Measurements from ENCODE around the gene WDR13. TPM values are rescaled to one million over a fixed set of nuclear protein-coding genes. Genes with fewer than 3 reads are reported as not detected.
A peak's percentile ranks its signal among the peaks of the same experiment; 100 is the strongest.

The WDR13 gene
- polyA plus RNA-seq, 4 donors = 105 to 326 (median 213) TPM

DNA sequence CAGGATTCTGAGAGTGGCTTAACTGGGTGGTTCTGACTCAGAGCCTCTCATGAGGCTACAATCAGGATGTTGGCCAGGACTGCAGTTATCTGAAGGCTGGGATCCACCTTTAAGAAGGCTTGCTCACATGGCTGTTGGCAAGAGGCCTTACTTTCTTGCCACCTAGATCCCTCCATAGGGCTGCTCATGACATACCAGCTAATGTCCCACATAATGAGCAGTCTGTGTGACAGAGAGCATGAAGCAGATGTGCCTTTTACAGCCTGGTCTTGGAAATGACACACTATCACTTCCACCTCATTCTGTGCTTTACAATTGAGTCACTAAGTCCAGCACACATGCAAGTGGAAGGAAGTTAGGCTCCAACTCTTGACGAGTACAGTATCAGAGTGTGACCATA lies 27.3 kb upstream of the WDR13 start:
- no peaks in the 10 kb centered on the region for H3K27me3 ChIP-seq (ENCODE audit: control insufficient read depth in 3 of 3, insufficient read depth in 3 of 3, low read length in 3 of 3)
- no peaks in the 10 kb centered on the region for H3K9me3 ChIP-seq (ENCODE audit: control insufficient read depth in 2 of 2, insufficient read depth in 1 of 2, low read depth in 1 of 2, low read length in 1 of 2)
- 25 to 74% (median 50%) methylated on average over 1 of the region's 1 CpG for WGBS, 3 donors
- DNase-seq (no peak), FAIRE-seq (no peak)
- H3K36me3 ChIP-seq (ENCODE audit: control insufficient read depth in 3 of 3, insufficient read depth in 2 of 3, low read depth in 1 of 3, low read length in 3 of 3) = peaks cover 0 to under 1% (median 0%) of the 10 kb centered on the region in 3 donors
- no peak overlapping the region for H3K4me3 ChIP-seq (ENCODE audit: low read depth in 1 of 3, low read length in 3 of 3)
- no peaks in the 10 kb centered on the region for H3K4me1 ChIP-seq (ENCODE audit: control insufficient read depth in 3 of 3, insufficient read depth in 2 of 3, low read depth in 1 of 3, low read length in 2 of 3)
- H3K27ac ChIP-seq (ENCODE audit: low read depth in 1 of 3, low read length in 2 of 3) = peak overlapping the region in 1 of 3 donors; percentile 38

DNA sequence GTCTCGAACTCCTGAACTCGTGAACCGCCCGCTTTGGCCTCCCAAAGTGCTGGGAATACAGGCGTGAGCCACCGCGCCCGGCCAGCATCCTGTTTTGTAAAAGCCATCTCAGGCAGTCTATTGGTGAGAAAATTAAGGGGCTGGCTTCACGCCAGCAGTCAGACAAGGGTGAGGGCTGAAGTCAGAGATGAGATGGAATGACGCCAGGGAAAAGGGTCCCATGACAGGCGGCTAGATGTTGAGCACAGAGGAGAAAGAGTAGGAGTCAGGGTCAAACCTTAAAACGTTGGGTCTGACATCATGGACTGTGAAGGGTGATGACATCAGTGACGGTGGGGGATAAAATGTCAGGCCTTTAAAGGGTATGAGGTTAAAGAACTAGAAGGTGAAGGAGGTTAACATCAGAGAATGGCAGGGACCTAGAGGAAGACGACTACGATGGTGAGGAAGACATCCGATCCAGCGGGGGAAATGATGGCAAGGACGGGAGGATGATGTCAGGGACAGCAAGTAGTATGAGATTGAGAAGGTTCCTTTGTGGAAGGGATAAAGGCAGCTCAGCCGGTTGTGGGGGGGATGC lies 23.5 kb upstream of the WDR13 start:
- FAIRE-seq = no peak

DNA sequence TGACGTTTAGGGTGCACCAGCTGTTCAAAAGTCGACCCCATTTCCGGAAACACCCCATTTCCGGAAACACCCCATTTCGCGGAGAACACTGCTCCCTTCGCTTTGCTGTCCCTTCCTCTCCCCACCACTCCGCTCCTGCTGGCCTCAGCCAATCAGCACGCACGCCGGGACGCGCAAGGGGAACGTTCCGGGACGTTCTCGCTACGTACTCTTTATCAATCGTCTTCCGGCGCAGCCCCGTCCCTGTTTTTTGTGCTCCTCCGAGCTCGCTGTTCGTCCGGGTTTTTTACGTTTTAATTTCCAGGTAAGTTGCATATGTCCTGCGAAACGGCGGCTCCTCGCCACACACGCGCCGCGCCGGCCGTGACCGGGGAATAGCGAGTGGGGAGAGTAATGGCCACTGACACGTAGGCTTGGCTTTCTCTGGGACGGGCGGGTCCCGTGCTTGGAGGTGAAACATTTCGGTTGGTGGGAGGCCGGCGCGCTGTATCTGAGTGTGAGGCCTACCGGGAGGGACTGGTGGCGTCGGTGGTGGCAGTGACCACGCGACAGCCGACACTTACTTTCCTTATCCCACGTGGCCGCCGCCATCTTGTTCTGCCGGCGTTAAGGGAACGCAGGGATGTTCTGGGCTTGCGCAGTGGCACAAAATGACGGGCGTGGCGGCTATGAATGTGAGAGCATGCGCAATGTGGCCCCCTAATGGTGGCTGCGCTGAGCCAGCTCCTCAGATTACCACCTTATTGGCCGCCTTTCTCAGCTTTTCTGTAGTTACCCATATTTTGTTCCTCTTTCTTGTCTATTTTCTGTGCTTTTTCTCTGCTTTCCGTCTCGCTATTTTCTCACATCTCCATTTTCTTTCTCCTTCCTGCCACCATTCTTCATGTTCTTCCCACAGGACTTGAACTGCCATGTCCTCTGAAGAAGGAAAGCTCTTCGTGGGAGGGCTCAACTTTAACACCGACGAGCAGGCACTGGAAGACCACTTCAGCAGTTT lies 22.7 kb upstream of the WDR13 start, which contains the start of gene RBM3:
Gene RBM3, plus strand, starts transcription at position 215 of the 997 bp plus-strand sequence. Its CDS starts 697 bp downstream, at position 912.
- H3K4me1 ChIP-seq (ENCODE audit: control insufficient read depth in 3 of 3, insufficient read depth in 2 of 3, low read depth in 1 of 3, low read length in 2 of 3) = peaks cover 0 to 11% (median 0%) of the 10 kb centered on the region in 3 donors
- no peaks in the 10 kb centered on the region for H3K27me3 ChIP-seq (ENCODE audit: control insufficient read depth in 3 of 3, insufficient read depth in 3 of 3, low read length in 3 of 3)
- FAIRE-seq (no peak), DNase-seq (peak; percentile 92 to 93)
- peaks cover 0 to 29% (median 2%) of the 10 kb centered on the region in 3 donors for H3K36me3 ChIP-seq (ENCODE audit: control insufficient read depth in 3 of 3, insufficient read depth in 2 of 3, low read depth in 1 of 3, low read length in 3 of 3)
- 1 to 44% (median 11%) methylated on average over 57 to 71 of the region's 71 CpGs for WGBS, 3 donors
- H3K9me3 ChIP-seq (ENCODE audit: control insufficient read depth in 2 of 2, insufficient read depth in 1 of 2, low read depth in 1 of 2, low read length in 1 of 2) = no peaks in the 10 kb centered on the region
- H3K27ac ChIP-seq (ENCODE audit: low read depth in 1 of 3, low read length in 2 of 3) = peak within 1 kb of the TSS; percentile 89 to 97 (median 96)
- peak within 1 kb of the TSS; percentile 48 to 86 (median 51) for H3K4me3 ChIP-seq (ENCODE audit: low read depth in 1 of 3, low read length in 3 of 3)

More for the DNA sequence above, 23.5 kb upstream of the WDR13 start:
- peaks cover 0 to 11% (median 0%) of the 10 kb centered on the region in 3 donors for H3K4me1 ChIP-seq (ENCODE audit: control insufficient read depth in 3 of 3, insufficient read depth in 2 of 3, low read depth in 1 of 3, low read length in 2 of 3)
- DNase-seq = no peak
- 36 to 57% (median 51%) methylated on average over 18 to 19 of the region's 19 CpGs for WGBS, 3 donors
- H3K36me3 ChIP-seq (ENCODE audit: control insufficient read depth in 3 of 3, insufficient read depth in 2 of 3, low read depth in 1 of 3, low read length in 3 of 3) = peaks cover 0 to 27% (median 2%) of the 10 kb centered on the region in 3 donors
- H3K9me3 ChIP-seq (ENCODE audit: control insufficient read depth in 2 of 2, insufficient read depth in 1 of 2, low read depth in 1 of 2, low read length in 1 of 2) = no peaks in the 10 kb centered on the region
- no peaks in the 10 kb centered on the region for H3K27me3 ChIP-seq (ENCODE audit: control insufficient read depth in 3 of 3, insufficient read depth in 3 of 3, low read length in 3 of 3)
- peak overlapping the region; percentile 12 to 86 (median 29) for H3K4me3 ChIP-seq (ENCODE audit: low read depth in 1 of 3, low read length in 3 of 3)
- peak overlapping the region; percentile 63 to 97 (median 96) for H3K27ac ChIP-seq (ENCODE audit: low read depth in 1 of 3, low read length in 2 of 3)

DNA sequence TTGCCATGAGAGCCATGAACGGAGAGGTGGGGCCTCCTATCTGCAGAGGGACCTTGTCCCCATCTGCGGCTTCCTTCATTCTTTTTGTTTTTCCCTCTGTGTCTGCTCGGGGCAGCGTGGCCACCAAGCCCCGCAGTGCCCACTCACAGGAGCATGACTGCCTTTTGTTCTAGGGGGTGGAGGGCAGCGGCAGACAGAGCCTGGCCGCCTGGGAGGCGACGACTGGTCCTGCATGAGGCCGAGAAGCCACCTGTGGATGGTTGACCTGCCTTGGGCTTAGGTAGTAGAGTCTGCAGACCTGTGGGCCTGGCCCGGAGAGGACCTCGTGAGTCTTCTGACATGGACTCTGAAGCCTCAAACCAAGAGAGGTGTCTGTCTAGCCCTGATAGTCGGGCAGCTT lies 21.6 kb upstream of the WDR13 start:
- H3K36me3 ChIP-seq (ENCODE audit: control insufficient read depth in 3 of 3, insufficient read depth in 2 of 3, low read depth in 1 of 3, low read length in 3 of 3) = peaks cover 0 to 33% (median 4%) of the 10 kb centered on the region in 3 donors

DNA sequence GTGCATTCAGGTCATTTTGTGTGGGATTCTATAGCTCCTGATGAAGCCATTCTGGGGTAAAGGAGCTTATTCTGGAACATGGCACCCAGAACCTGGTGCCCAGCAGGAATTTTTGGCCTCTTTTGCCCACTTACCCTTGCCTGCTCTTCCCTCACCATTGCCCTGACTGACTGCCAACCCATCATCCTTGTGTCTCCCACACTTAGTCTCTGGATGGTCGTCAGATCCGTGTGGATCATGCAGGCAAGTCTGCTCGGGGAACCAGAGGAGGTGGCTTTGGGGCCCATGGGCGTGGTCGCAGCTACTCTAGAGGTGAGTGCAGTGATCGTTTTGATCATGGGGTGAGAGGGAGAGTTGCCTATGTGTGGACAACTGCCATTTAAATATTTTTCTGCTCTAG lies 21.2 kb upstream of the WDR13 start:
- no peak for DNase-seq
- peak overlapping the region in 2 of 3 donors; percentile 51 to 86 for H3K4me3 ChIP-seq (ENCODE audit: low read depth in 1 of 3, low read length in 3 of 3)
- H3K4me1 ChIP-seq (ENCODE audit: control insufficient read depth in 3 of 3, insufficient read depth in 2 of 3, low read depth in 1 of 3, low read length in 2 of 3) = peaks cover 0 to 11% (median 0%) of the 10 kb centered on the region in 3 donors
- no peak for FAIRE-seq
- H3K27ac ChIP-seq (ENCODE audit: low read depth in 1 of 3, low read length in 2 of 3) = peak overlapping the region in 1 of 3 donors; percentile 97
- 46 to 59% (median 56%) methylated on average over 6 of the region's 6 CpGs for WGBS, 3 donors
- no peaks in the 10 kb centered on the region for H3K9me3 ChIP-seq (ENCODE audit: control insufficient read depth in 2 of 2, insufficient read depth in 1 of 2, low read depth in 1 of 2, low read length in 1 of 2)
- H3K36me3 ChIP-seq (ENCODE audit: control insufficient read depth in 3 of 3, insufficient read depth in 2 of 3, low read depth in 1 of 3, low read length in 3 of 3) = peaks cover 0 to 33% (median 4%) of the 10 kb centered on the region in 3 donors
- H3K27me3 ChIP-seq (ENCODE audit: control insufficient read depth in 3 of 3, insufficient read depth in 3 of 3, low read length in 3 of 3) = no peaks in the 10 kb centered on the region

More for the DNA sequence above, 21.6 kb upstream of the WDR13 start:
- H3K9me3 ChIP-seq (ENCODE audit: control insufficient read depth in 2 of 2, insufficient read depth in 1 of 2, low read depth in 1 of 2, low read length in 1 of 2) = no peaks in the 10 kb centered on the region
- H3K4me3 ChIP-seq (ENCODE audit: low read depth in 1 of 3, low read length in 3 of 3) = peak overlapping the region in 2 of 3 donors; percentile 51 to 86
- WGBS, 3 donors = 46 to 73% (median 65%) methylated on average over 13 of the region's 13 CpGs
- no peak for DNase-seq
- H3K27me3 ChIP-seq (ENCODE audit: control insufficient read depth in 3 of 3, insufficient read depth in 3 of 3, low read length in 3 of 3) = no peaks in the 10 kb centered on the region
- H3K4me1 ChIP-seq (ENCODE audit: control insufficient read depth in 3 of 3, insufficient read depth in 2 of 3, low read depth in 1 of 3, low read length in 2 of 3) = peaks cover 0 to 11% (median 0%) of the 10 kb centered on the region in 3 donors
- no peak for FAIRE-seq
- peak overlapping the region in 2 of 3 donors; percentile 96 to 97 for H3K27ac ChIP-seq (ENCODE audit: low read depth in 1 of 3, low read length in 2 of 3)

DNA sequence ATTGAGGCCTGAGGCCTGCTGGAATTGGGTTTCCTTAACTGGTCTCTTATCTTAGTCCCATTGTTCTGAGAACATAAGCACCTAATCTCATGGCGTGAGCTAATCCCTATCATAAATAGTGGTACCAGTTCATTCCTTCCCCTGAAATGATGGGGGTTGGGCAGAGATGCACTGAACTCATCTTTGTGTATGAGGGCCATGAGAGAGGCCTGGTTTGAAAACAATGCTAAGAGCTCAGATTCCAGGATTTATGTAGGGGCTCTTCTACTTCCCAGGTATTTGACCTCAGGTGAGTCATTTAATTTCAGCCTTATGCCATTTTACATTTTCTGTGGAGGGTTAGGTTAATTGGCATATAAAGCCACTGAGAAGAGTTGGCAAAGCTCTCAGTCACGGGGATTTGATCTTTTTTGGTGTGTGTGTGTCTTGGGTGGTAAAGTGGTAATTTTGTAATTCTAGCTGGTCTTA lies 18.6 kb upstream of the WDR13 start:
- 53 to 66% (median 56%) methylated on average over 2 of the region's 2 CpGs for WGBS, 3 donors
- Histone ChIP-seq H3K9me3 (ENCODE audit: control insufficient read depth in 2 of 2, insufficient read depth in 1 of 2, low read depth in 1 of 2, low read length in 1 of 2) (no peaks in the 10 kb centered on the region), H3K27me3 (ENCODE audit: control insufficient read depth in 3 of 3, insufficient read depth in 3 of 3, low read length in 3 of 3) (no peaks in the 10 kb centered on the region), H3K36me3 (ENCODE audit: control insufficient read depth in 3 of 3, insufficient read depth in 2 of 3, low read depth in 1 of 3, low read length in 3 of 3) (peaks cover 0 to 33% (median 4%) of the 10 kb centered on the region in 3 donors), H3K4me3 (ENCODE audit: low read depth in 1 of 3, low read length in 3 of 3) (no peak overlapping the region), H3K27ac (ENCODE audit: low read depth in 1 of 3, low read length in 2 of 3) (no peak overlapping the region), H3K4me1 (ENCODE audit: control insufficient read depth in 3 of 3, insufficient read depth in 2 of 3, low read depth in 1 of 3, low read length in 2 of 3) (peaks cover 0 to 11% (median 0%) of the 10 kb centered on the region in 3 donors)
- DNase-seq (no peak), FAIRE-seq (no peak)

DNA sequence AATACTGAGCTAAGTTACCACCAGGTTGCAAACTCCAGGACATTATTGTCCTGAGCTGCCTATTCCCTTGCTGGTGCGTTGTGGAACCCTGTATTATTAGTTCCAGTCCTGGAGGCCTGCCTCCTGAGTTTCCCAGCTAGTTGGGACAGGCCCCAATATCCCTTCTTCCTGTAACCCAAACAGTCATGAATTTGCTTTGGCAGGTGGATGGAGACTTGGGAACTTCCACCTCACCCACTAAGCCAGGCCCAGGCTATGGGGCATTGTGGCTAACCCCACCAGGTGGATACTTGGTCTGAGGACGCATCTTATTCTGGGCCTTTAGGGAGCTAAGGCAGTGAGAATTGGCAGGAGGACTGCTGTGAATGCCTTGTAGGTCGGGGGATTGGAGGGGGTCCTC lies 18.0 kb upstream of the WDR13 start:
- no peak overlapping the region for H3K4me3 ChIP-seq (ENCODE audit: low read depth in 1 of 3, low read length in 3 of 3)
- H3K27ac ChIP-seq (ENCODE audit: low read depth in 1 of 3, low read length in 2 of 3) = no peak overlapping the region
- peaks cover 0 to 11% (median 0%) of the 10 kb centered on the region in 3 donors for H3K4me1 ChIP-seq (ENCODE audit: control insufficient read depth in 3 of 3, insufficient read depth in 2 of 3, low read depth in 1 of 3, low read length in 2 of 3)
- no peaks in the 10 kb centered on the region for H3K27me3 ChIP-seq (ENCODE audit: control insufficient read depth in 3 of 3, insufficient read depth in 3 of 3, low read length in 3 of 3)
- peaks cover 0 to 33% (median 4%) of the 10 kb centered on the region in 3 donors for H3K36me3 ChIP-seq (ENCODE audit: control insufficient read depth in 3 of 3, insufficient read depth in 2 of 3, low read depth in 1 of 3, low read length in 3 of 3)
- 73 to 92% (median 92%) methylated on average over 3 of the region's 3 CpGs for WGBS, 3 donors
- no peaks in the 10 kb centered on the region for H3K9me3 ChIP-seq (ENCODE audit: control insufficient read depth in 2 of 2, insufficient read depth in 1 of 2, low read depth in 1 of 2, low read length in 1 of 2)
- FAIRE-seq (no peak), DNase-seq (no peak)

DNA sequence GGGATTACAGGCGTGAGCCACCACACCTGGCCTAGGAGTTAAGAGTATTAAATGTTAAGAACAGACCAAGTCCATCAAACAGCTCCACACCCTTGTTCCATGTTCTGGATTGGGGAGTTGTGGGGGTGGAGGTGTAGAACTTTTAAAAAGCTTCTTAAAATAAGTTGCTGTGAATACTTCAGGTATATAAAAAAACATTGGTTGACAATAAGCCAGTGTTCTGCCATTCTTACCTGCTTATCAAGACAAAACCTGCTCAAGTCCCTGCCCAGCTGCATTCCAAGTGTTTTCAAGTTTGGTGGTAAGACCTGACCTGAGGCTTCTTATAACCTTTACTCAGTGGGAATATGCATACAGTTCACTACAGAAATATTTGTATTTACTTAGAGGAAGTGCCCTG lies 16.6 kb upstream of the WDR13 start:
- DNase-seq (no peak), FAIRE-seq (no peak)
- Histone ChIP-seq H3K4me3 (ENCODE audit: low read depth in 1 of 3, low read length in 3 of 3) (no peak overlapping the region), H3K9me3 (ENCODE audit: control insufficient read depth in 2 of 2, insufficient read depth in 1 of 2, low read depth in 1 of 2, low read length in 1 of 2) (no peaks in the 10 kb centered on the region), H3K4me1 (ENCODE audit: control insufficient read depth in 3 of 3, insufficient read depth in 2 of 3, low read depth in 1 of 3, low read length in 2 of 3) (peaks cover 0 to 6% (median 0%) of the 10 kb centered on the region in 3 donors), H3K27ac (ENCODE audit: low read depth in 1 of 3, low read length in 2 of 3) (no peak overlapping the region), H3K27me3 (ENCODE audit: control insufficient read depth in 3 of 3, insufficient read depth in 3 of 3, low read length in 3 of 3) (no peaks in the 10 kb centered on the region), H3K36me3 (ENCODE audit: control insufficient read depth in 3 of 3, insufficient read depth in 2 of 3, low read depth in 1 of 3, low read length in 3 of 3) (peaks cover 0 to 26% (median 2%) of the 10 kb centered on the region in 3 donors)
- WGBS, 3 donors = 60 to 85% (median 75%) methylated on average over 1 of the region's 1 CpG

Measured in small intestine (tissue), 7 donors.